Loucy (cell line): Measurements from ENCODE around the gene EDC3.

Source experiments
- H2AFZ ChIP-seq: fragments of 200-600 bp; sonication (generic); 2 replicates; pipeline ENCODE4 v1.6.0; 2016; ENCODE audit warnings: antibody characterized with exemption, mild to moderate bottlenecking, low read length, moderate library complexity
- H3F3A ChIP-seq: fragments of 200-600 bp; 2 replicates; pipeline ENCODE4 v1.6.0; 2016; ENCODE audit warnings: antibody characterized with exemption, low read depth, mild to moderate bottlenecking
- H3K27me3 ChIP-seq: fragments of 200-600 bp; sonication (generic); 2 replicates; pipeline ENCODE4 v1.6.1; 2014; ENCODE audit warnings: low read length, mild to moderate bottlenecking; ENCODE audit not compliant: insufficient read depth, poor library complexity, severe bottlenecking
- H3K36me3 ChIP-seq: fragments of 200-600 bp; sonication (generic); 2 replicates; pipeline ENCODE4 v1.6.1; 2016; ENCODE audit warnings: low read length; ENCODE audit not compliant: insufficient read depth
- H3K4me1 ChIP-seq: fragments of 200-600 bp; sonication (generic); 2 replicates; pipeline ENCODE4 v1.5.1; 2014; ENCODE audit warnings: low read length, mild to moderate bottlenecking; ENCODE audit not compliant: insufficient read depth, poor library complexity, severe bottlenecking
- H3K4me2 ChIP-seq: fragments of 200-600 bp; sonication (generic); 2 replicates; pipeline ENCODE4 v1.6.0; 2014; ENCODE audit warnings: antibody characterized with exemption, low read length, low read depth, mild to moderate bottlenecking; ENCODE audit not compliant: poor library complexity, severe bottlenecking
- H3K4me3 ChIP-seq: fragments of 200-600 bp; sonication (generic); 2 replicates; pipeline ENCODE4 v1.5.1; 2014; ENCODE audit warnings: low read length, mild to moderate bottlenecking, mixed read lengths; ENCODE audit not compliant: poor library complexity, severe bottlenecking
- H3K79me2 ChIP-seq: fragments of 200-600 bp; sonication (generic); 2 replicates; pipeline ENCODE4 v1.6.1; 2014; ENCODE audit warnings: low read length; ENCODE audit not compliant: insufficient read depth
- H3K9ac ChIP-seq: fragments of 200-600 bp; sonication (generic); 2 replicates; pipeline ENCODE4 v1.6.0; 2014; ENCODE audit warnings: mild to moderate bottlenecking, low read depth, low read length, moderate library complexity; ENCODE audit not compliant: poor library complexity, severe bottlenecking
- H3K9me2 ChIP-seq: fragments of 200-600 bp; sonication (generic); replicated peaks from 2 replicates; pipeline ENCODE4 v1.6.1; 2016; ENCODE audit warnings: low read depth, low read length, mixed read lengths
- H3K9me3 ChIP-seq: fragments of 200-600 bp; sonication (generic); 2 replicates; pipeline ENCODE4 v1.6.1; 2014; ENCODE audit warnings: mild to moderate bottlenecking, antibody characterized with exemption, low read length, low read depth; ENCODE audit not compliant: insufficient read depth
- H4K20me1 ChIP-seq: fragments of 200-600 bp; sonication (generic); 2 replicates; pipeline ENCODE4 v1.6.0; 2014; ENCODE audit warnings: antibody characterized with exemption, low read length, mild to moderate bottlenecking; ENCODE audit not compliant: insufficient read depth, poor library complexity, severe bottlenecking
- CTCF ChIP-seq: fragments of 200-600 bp; sonication (generic); conservative IDR thresholded peaks from 2 replicates; pipeline ENCODE4 v1.5.1; 2014; ENCODE audit warnings: mild to moderate bottlenecking, antibody characterized with exemption, low read length
- EZH2phosphoT487 ChIP-seq: fragments of 200-600 bp; IDR thresholded peaks from 2 replicates; pipeline ENCODE4 v1.6.1; 2018; ENCODE audit warnings: antibody characterized with exemption, mild to moderate bottlenecking, moderate library complexity, borderline replicate concordance

EDC3 gene

GRCh38 chr15:74595271-74595670 is 100.6 kb downstream of the EDC3 start:
- no peak overlapping the region for H2AFZ ChIP-seq
- no peaks in the 10 kb centered on the region for H3F3A ChIP-seq
- peaks cover 19% of the 10 kb centered on the region for H3K4me1 ChIP-seq
- H3K4me3 ChIP-seq = no peak overlapping the region
- no peaks in the 10 kb centered on the region for H3K9me3 ChIP-seq
- H3K36me3 ChIP-seq = peaks cover 32% of the 10 kb centered on the region; the same call in 1 of the 2 replicates
- no peaks in the 10 kb centered on the region for H3K27me3 ChIP-seq
- no peak overlapping the region for H3K4me2 ChIP-seq
- H3K79me2 ChIP-seq = peaks cover 16% of the 10 kb centered on the region
- TF ChIP-seq CTCF (no peak), EZH2phosphoT487 (no peak)
- no peak overlapping the region for H3K9ac ChIP-seq
- no peaks in the 10 kb centered on the region for H3K9me2 ChIP-seq
- no peaks in the 10 kb centered on the region for H4K20me1 ChIP-seq

GRCh38 chr15:74594455-74594854 is 101.4 kb downstream of the EDC3 start:
- H3K9ac ChIP-seq = no peak overlapping the region
- no peaks in the 10 kb centered on the region for H4K20me1 ChIP-seq
- no peaks in the 10 kb centered on the region for H3K9me3 ChIP-seq
- H3K36me3 ChIP-seq = peaks cover 36% of the 10 kb centered on the region; the same call in 1 of the 2 replicates
- H3K27me3 ChIP-seq = no peaks in the 10 kb centered on the region
- peaks cover 14% of the 10 kb centered on the region for H3K4me1 ChIP-seq
- H3F3A ChIP-seq = no peaks in the 10 kb centered on the region
- H2AFZ ChIP-seq = no peak overlapping the region
- peaks cover 10% of the 10 kb centered on the region for H3K79me2 ChIP-seq
- H3K4me3 ChIP-seq = no peak overlapping the region
- H3K4me2 ChIP-seq = no peak overlapping the region
- H3K9me2 ChIP-seq = no peaks in the 10 kb centered on the region
- TF ChIP-seq EZH2phosphoT487 = no peak
- TF ChIP-seq CTCF = no peak

GRCh38 chr15:74593122-74593521 is 102.7 kb downstream of the EDC3 start:
- TF ChIP-seq CTCF (no peak), EZH2phosphoT487 (no peak)

More at GRCh38 chr15:74593122-74593521, 102.7 kb downstream of the EDC3 start:
- peaks cover 4% of the 10 kb centered on the region for H3K4me1 ChIP-seq
- no peaks in the 10 kb centered on the region for H4K20me1 ChIP-seq
- no peaks in the 10 kb centered on the region for H3K9me3 ChIP-seq
- H3K27me3 ChIP-seq = no peaks in the 10 kb centered on the region
- H3K79me2 ChIP-seq = no peaks in the 10 kb centered on the region
- H3F3A ChIP-seq = no peaks in the 10 kb centered on the region
- no peak overlapping the region for H3K4me3 ChIP-seq
- H3K9me2 ChIP-seq = no peaks in the 10 kb centered on the region
- H2AFZ ChIP-seq = no peak overlapping the region
- no peak overlapping the region for H3K9ac ChIP-seq
- peaks cover 36% of the 10 kb centered on the region; the same call in 1 of the 2 replicates for H3K36me3 ChIP-seq
- no peak overlapping the region for H3K4me2 ChIP-seq
